ENCODE results near the gene SCN3A.

The SCN3A gene

GRCh38 chr2:165115258-165115657, 88.6 kb downstream of the SCN3A start:
- DNase-seq: no peak
- Mint-ChIP-seq H3K27me3 (no peaks in the 10 kb centered on the region), H3K27ac (no peak overlapping the region)

GRCh38 chr2:165114346-165114939, 89.4 kb downstream of the SCN3A start:
- Mint-ChIP-seq H3K4me3 (no peak overlapping the region), H3K27ac (no peak overlapping the region), H3K36me3 (ENCODE audit: insufficient read depth) (no peaks in the 10 kb centered on the region), H3K4me1 (ENCODE audit: low read depth in 2 of 2) (no peaks in the 10 kb centered on the region), H3K9me3 (peaks cover 1 to 7% of the 10 kb centered on the region in 2 donors), H3K27me3 (no peaks in the 10 kb centered on the region)
- no peak for ATAC-seq (replicated peaks)
- no peak for DNase-seq

More at GRCh38 chr2:165115258-165115657, 88.6 kb downstream of the SCN3A start:
- no peaks in the 10 kb centered on the region for H3K4me1 Mint-ChIP-seq (ENCODE audit: low read depth in 2 of 2)
- H3K9me3 Mint-ChIP-seq: peaks cover 0 to 7% of the 10 kb centered on the region in 2 donors
- no peaks in the 10 kb centered on the region for H3K36me3 Mint-ChIP-seq (ENCODE audit: insufficient read depth)
- no peak overlapping the region for H3K4me3 Mint-ChIP-seq
- ATAC-seq (replicated peaks): no peak

GRCh38 chr2:165113414-165113813, 90.4 kb downstream of the SCN3A start:
- no peaks in the 10 kb centered on the region for H3K36me3 Mint-ChIP-seq (ENCODE audit: insufficient read depth)
- no peak overlapping the region for H3K27ac Mint-ChIP-seq
- H3K27me3 Mint-ChIP-seq: no peaks in the 10 kb centered on the region
- ATAC-seq (replicated peaks): no peak
- peaks cover 2 to 7% of the 10 kb centered on the region in 2 donors for H3K9me3 Mint-ChIP-seq
- DNase-seq: no peak
- H3K4me1 Mint-ChIP-seq (ENCODE audit: low read depth in 2 of 2): no peaks in the 10 kb centered on the region
- H3K4me3 Mint-ChIP-seq: no peak overlapping the region

GRCh38 chr2:165112789-165113188, 91.1 kb downstream of the SCN3A start:
- DNase-seq (no peak), ATAC-seq (replicated peaks) (no peak)
- Mint-ChIP-seq H3K27me3 (no peaks in the 10 kb centered on the region), H3K4me1 (ENCODE audit: low read depth in 2 of 2) (no peaks in the 10 kb centered on the region), H3K9me3 (peaks cover 2 to 7% of the 10 kb centered on the region in 2 donors), H3K36me3 (ENCODE audit: insufficient read depth) (no peaks in the 10 kb centered on the region), H3K27ac (no peak overlapping the region), H3K4me3 (no peak overlapping the region)

GRCh38 chr2:165112133-165112573, 91.7 kb downstream of the SCN3A start:
- peaks cover 2 to 7% of the 10 kb centered on the region in 2 donors for H3K9me3 Mint-ChIP-seq
- DNase-seq: no peak
- no peaks in the 10 kb centered on the region for H3K36me3 Mint-ChIP-seq (ENCODE audit: insufficient read depth)
- H3K27me3 Mint-ChIP-seq: no peaks in the 10 kb centered on the region
- no peak overlapping the region for H3K4me3 Mint-ChIP-seq
- H3K27ac Mint-ChIP-seq: no peak overlapping the region
- H3K4me1 Mint-ChIP-seq (ENCODE audit: low read depth in 2 of 2): no peaks in the 10 kb centered on the region
- ATAC-seq (replicated peaks): no peak

- H3K27ac Mint-ChIP-seq: no peak overlapping the region
- no peaks in the 10 kb centered on the region for H3K27me3 Mint-ChIP-seq
- no peaks in the 10 kb centered on the region for H3K36me3 Mint-ChIP-seq (ENCODE audit: insufficient read depth)
- H3K9me3 Mint-ChIP-seq: peaks cover 2 to 7% of the 10 kb centered on the region in 2 donors
- ATAC-seq (replicated peaks) (no peak), DNase-seq (no peak)
- no peak overlapping the region for H3K4me3 Mint-ChIP-seq
- H3K4me1 Mint-ChIP-seq (ENCODE audit: low read depth in 2 of 2): no peaks in the 10 kb centered on the region
Observed at GRCh38 chr2:165110394-165110793, 93.5 kb downstream of the SCN3A start.

GRCh38 chr2:165109915-165110314, 93.9 kb downstream of the SCN3A start:
- H3K4me1 Mint-ChIP-seq (ENCODE audit: low read depth in 2 of 2): no peaks in the 10 kb centered on the region
- no peak for DNase-seq
- no peak overlapping the region for H3K27ac Mint-ChIP-seq
- no peak overlapping the region for H3K4me3 Mint-ChIP-seq
- ATAC-seq (replicated peaks): no peak
- H3K9me3 Mint-ChIP-seq: peaks cover 2 to 7% of the 10 kb centered on the region in 2 donors
- no peaks in the 10 kb centered on the region for H3K36me3 Mint-ChIP-seq (ENCODE audit: insufficient read depth)
- H3K27me3 Mint-ChIP-seq: no peaks in the 10 kb centered on the region

- ATAC-seq (replicated peaks) (no peak), DNase-seq (no peak)
- Mint-ChIP-seq H3K9me3 (peaks cover 0 to 2% of the 10 kb centered on the region in 2 donors), H3K4me1 (ENCODE audit: low read depth in 2 of 2) (no peaks in the 10 kb centered on the region), H3K36me3 (ENCODE audit: insufficient read depth) (no peaks in the 10 kb centered on the region), H3K4me3 (no peak overlapping the region), H3K27me3 (no peaks in the 10 kb centered on the region), H3K27ac (no peak overlapping the region)
Observed at GRCh38 chr2:165105926-165106325, 97.9 kb downstream of the SCN3A start.

- Mint-ChIP-seq H3K4me3 (no peak overlapping the region), H3K4me1 (ENCODE audit: low read depth in 2 of 2) (no peaks in the 10 kb centered on the region), H3K9me3 (peaks cover 4 to 6% of the 10 kb centered on the region in 2 donors), H3K27ac (no peak overlapping the region), H3K27me3 (no peaks in the 10 kb centered on the region), H3K36me3 (ENCODE audit: insufficient read depth) (no peaks in the 10 kb centered on the region)
- ATAC-seq (replicated peaks) (no peak), DNase-seq (no peak)
Observed at GRCh38 chr2:165087933-165088901, 115.6 kb downstream of the SCN3A start.

- Mint-ChIP-seq H3K4me3 (no peak overlapping the region), H3K36me3 (ENCODE audit: insufficient read depth) (no peaks in the 10 kb centered on the region), H3K4me1 (ENCODE audit: low read depth in 2 of 2) (no peaks in the 10 kb centered on the region), H3K27me3 (no peaks in the 10 kb centered on the region), H3K9me3 (peaks cover 5 to 14% of the 10 kb centered on the region in 2 donors), H3K27ac (no peak overlapping the region)
- no peak for DNase-seq
- no peak for ATAC-seq (replicated peaks)
Observed at GRCh38 chr2:165086337-165086736, 117.5 kb downstream of the SCN3A start.

GRCh38 chr2:165083326-165083725, 120.5 kb downstream of the SCN3A start:
- H3K36me3 Mint-ChIP-seq (ENCODE audit: insufficient read depth): no peaks in the 10 kb centered on the region
- H3K4me1 Mint-ChIP-seq (ENCODE audit: low read depth in 2 of 2): no peaks in the 10 kb centered on the region
- no peak overlapping the region for H3K27ac Mint-ChIP-seq
- no peak for DNase-seq
- H3K4me3 Mint-ChIP-seq: no peak overlapping the region
- H3K9me3 Mint-ChIP-seq: peaks cover 5 to 14% of the 10 kb centered on the region in 2 donors
- no peak for ATAC-seq (replicated peaks)
- H3K27me3 Mint-ChIP-seq: no peaks in the 10 kb centered on the region

GRCh38 chr2:165082479-165082878, 121.4 kb downstream of the SCN3A start:
- ATAC-seq (replicated peaks) (no peak), DNase-seq (no peak)
- H3K27ac Mint-ChIP-seq: no peak overlapping the region
- H3K27me3 Mint-ChIP-seq: no peaks in the 10 kb centered on the region
- no peaks in the 10 kb centered on the region for H3K4me1 Mint-ChIP-seq (ENCODE audit: low read depth in 2 of 2)
- H3K36me3 Mint-ChIP-seq (ENCODE audit: insufficient read depth): no peaks in the 10 kb centered on the region
- peaks cover 7 to 14% of the 10 kb centered on the region in 2 donors for H3K9me3 Mint-ChIP-seq
- no peak overlapping the region for H3K4me3 Mint-ChIP-seq

GRCh38 chr2:165081276-165081675, 122.6 kb downstream of the SCN3A start:
- Mint-ChIP-seq H3K27me3 (no peaks in the 10 kb centered on the region), H3K4me3 (no peak overlapping the region), H3K36me3 (ENCODE audit: insufficient read depth) (no peaks in the 10 kb centered on the region), H3K4me1 (ENCODE audit: low read depth in 2 of 2) (no peaks in the 10 kb centered on the region), H3K9me3 (peaks cover 7 to 14% of the 10 kb centered on the region in 2 donors), H3K27ac (no peak overlapping the region)
- DNase-seq: no peak
- no peak for ATAC-seq (replicated peaks)

GRCh38 chr2:165079432-165079831, 124.4 kb downstream of the SCN3A start:
- H3K27me3 Mint-ChIP-seq: no peaks in the 10 kb centered on the region
- no peak for ATAC-seq (replicated peaks)
- H3K4me1 Mint-ChIP-seq (ENCODE audit: low read depth in 2 of 2): no peaks in the 10 kb centered on the region
- no peak overlapping the region for H3K4me3 Mint-ChIP-seq
- H3K36me3 Mint-ChIP-seq (ENCODE audit: insufficient read depth): no peaks in the 10 kb centered on the region
- H3K9me3 Mint-ChIP-seq: peaks cover 7 to 14% of the 10 kb centered on the region in 2 donors
- H3K27ac Mint-ChIP-seq: no peak overlapping the region
- DNase-seq: no peak

Measured in effector memory CD8-positive, alpha-beta T cell (primary cell).